GM12872 (cell line): ENCODE results near the gene FFAR2.

Source experiments
- TF ChIP-seq, protein P1 (sequence below): IDR thresholded peaks from 3 replicates; pipeline ENCODE4 v1.5.1; 2011; ENCODE audit warnings: low read depth, mild to moderate bottlenecking, low read length, moderate library complexity; ENCODE audit not compliant: insufficient read depth

FFAR2 gene

DNA sequence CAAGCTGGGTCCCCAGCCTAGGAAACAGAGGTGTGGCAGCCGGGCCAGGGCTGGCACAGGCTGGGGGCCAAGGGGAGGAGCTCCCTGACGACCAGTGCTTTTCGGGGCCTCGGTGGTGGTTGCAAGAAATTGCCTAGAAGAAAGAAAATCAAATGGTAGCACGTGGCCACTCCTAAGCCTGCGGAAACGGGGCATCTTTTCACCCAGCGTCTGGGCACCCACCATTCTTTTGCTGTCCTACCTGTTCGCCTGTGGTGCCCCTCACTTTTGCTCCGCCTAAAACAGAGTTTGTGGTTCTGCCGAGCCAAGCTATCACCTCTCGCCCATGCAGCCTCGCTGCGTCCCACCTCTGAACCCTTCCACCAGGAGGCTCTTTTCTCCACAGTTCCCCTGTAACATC, 49.3 kb downstream of the FFAR2 start:
- TF ChIP-seq, protein P1, sequence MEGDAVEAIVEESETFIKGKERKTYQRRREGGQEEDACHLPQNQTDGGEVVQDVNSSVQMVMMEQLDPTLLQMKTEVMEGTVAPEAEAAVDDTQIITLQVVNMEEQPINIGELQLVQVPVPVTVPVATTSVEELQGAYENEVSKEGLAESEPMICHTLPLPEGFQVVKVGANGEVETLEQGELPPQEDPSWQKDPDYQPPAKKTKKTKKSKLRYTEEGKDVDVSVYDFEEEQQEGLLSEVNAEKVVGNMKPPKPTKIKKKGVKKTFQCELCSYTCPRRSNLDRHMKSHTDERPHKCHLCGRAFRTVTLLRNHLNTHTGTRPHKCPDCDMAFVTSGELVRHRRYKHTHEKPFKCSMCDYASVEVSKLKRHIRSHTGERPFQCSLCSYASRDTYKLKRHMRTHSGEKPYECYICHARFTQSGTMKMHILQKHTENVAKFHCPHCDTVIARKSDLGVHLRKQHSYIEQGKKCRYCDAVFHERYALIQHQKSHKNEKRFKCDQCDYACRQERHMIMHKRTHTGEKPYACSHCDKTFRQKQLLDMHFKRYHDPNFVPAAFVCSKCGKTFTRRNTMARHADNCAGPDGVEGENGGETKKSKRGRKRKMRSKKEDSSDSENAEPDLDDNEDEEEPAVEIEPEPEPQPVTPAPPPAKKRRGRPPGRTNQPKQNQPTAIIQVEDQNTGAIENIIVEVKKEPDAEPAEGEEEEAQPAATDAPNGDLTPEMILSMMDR, result no peak

DNA sequence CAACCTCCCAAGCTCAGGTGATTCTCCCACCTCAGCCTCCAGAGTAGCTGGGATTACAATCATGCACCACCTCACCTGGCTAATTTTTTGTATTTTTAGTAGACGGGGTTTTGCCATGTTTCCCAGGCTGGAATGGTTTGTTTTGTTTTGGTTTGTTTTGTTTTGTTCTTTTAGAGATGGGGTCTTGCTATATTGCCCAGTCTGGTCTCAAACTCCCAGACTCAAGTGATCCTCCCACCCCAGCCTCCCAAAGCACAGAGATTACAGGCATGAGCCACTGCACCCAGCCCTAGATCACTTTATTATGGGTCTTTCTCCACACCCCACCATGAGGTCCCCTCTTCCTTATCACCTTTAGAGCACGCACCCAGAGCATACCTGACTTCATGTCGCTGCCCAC, 50.2 kb downstream of the FFAR2 start:
- TF ChIP-seq, protein P1, result no peak

DNA sequence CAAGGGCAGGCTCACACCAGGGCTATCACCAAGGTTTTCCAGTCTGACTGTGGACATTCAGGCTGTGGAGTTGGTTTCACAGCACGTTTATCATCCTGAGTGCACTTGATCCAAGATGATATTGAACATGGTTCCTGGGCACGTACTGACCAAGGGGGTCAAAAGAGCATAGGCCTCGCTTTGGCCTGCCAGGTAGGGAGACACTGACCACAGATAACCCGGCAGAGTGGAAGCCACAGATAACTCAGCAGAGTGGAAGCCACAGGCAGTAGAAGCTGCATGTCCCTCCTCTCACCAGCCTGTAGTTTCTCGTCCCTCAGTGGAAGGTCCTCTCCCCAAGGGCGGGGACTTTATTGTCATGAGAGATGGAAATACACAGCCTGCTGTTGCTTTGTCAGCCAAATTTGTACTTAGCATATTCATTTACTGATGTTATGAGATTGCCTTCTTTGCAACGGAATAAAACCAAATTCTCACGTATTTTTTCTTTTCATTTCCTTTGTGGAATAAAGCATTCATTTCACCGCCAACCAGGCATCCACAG, 51.0 kb downstream of the FFAR2 start:
- TF ChIP-seq, protein P1, result no peak

- TF ChIP-seq, protein P1, result no peak
These were observed 52.6 kb downstream of the FFAR2 start for GRCh38 chr19:35500611-35501010.
